Thyroid gland (tissue), 4 donors: ENCODE measurements around the gene SETD2. TPM values are rescaled to one million over a fixed set of nuclear protein-coding genes. Genes with fewer than 3 reads are reported as not detected.

Experiments
- DNase-seq, 2 donors: peaks; one replicate each; pipeline ENCODE4 v3.0.0-alpha.2; 2019
- H3K27ac ChIP-seq, 3 donors: fragments of 200-600 bp; sonication (generic); 1 replicate in 2 of 3; 2 replicates in 1 of 3; pipeline ENCODE4 v1.5.1; 2016 to 2019; ENCODE audit warnings: mild to moderate bottlenecking in 1 of 3, moderate library complexity in 1 of 3
- H3K27me3 ChIP-seq: fragments of 200-600 bp; sonication (generic); one replicate; pipeline ENCODE4 v1.5.1; 2019
- H3K36me3 ChIP-seq, 2 donors: fragments of 200-600 bp; sonication (generic); one replicate each; pipeline ENCODE4 v1.5.1; 2016 to 2019
- H3K4me1 ChIP-seq, 2 donors: fragments of 200-600 bp; sonication (generic); one replicate each; pipeline ENCODE4 v1.5.1; 2017 to 2019
- H3K4me3 ChIP-seq, 3 donors: fragments of 200-600 bp; sonication (generic); replicated peaks in 1 of 3; 1 replicate in 2 of 3; 2 replicates in 1 of 3; pipeline ENCODE4 v1.5.1; 2016; ENCODE audit warnings: mild to moderate bottlenecking in 1 of 3
- H3K9me3 ChIP-seq: fragments of 200-600 bp; sonication (generic); one replicate; pipeline ENCODE4 v1.5.1; 2017
- CTCF ChIP-seq, 6 experiments: fragments of 200-600 bp in 3 of 6; fragments of 450-650 bp in 3 of 6; sonication (generic) in 3 of 6; IDR thresholded peaks; one replicate each; pipeline ENCODE4 v1.5.1; 2016 to 2019; ENCODE audit warnings: antibody characterized with exemption in 6 of 6, mild to moderate bottlenecking in 2 of 6, inconsistent platforms in 1 of 6, moderate library complexity in 1 of 6
- POLR2A ChIP-seq, 2 donors: fragments of 450-650 bp; IDR thresholded peaks; one replicate each; pipeline ENCODE4 v1.6.1; 2017; ENCODE audit warnings: antibody characterized with exemption in 2 of 2, mild to moderate bottlenecking in 2 of 2, moderate library complexity in 1 of 2
- WGBS, 2 donors: methylation state at CpG; one replicate each; pipeline ENCODE4 v1.1.5; 2017; 5-methylcytosine and 5-hydroxymethylcytosine counted together
- intact Hi-C: fragments of 100-400 bp; cut with DNase I; formaldehyde crosslinking; loops from one replicate; pipeline ENCODE4 v1.15.1; 2023
- small RNA-seq: library from RNA; depleted of rRNA; stranded (forward); fragments of <200 nt; gene quantifications from one replicate; pipeline ENCODE3, GENCODE V24; 2016
- total RNA-seq, 4 donors: library from RNA; depleted of rRNA; stranded (reverse); fragments of >200 nt; gene quantifications; one replicate each; pipeline ENCODE4 v1.2.3, GENCODE V29; 2016

SETD2 gene
- total RNA-seq, 4 donors from 2014 or later: 74.3 to 128 (median 85.5) TPM

GRCh38 chr3:46968783-46969428 lies 195.0 kb downstream of the SETD2 start:
- H3K36me3 ChIP-seq: no peaks in the 10 kb centered on the region
- intact Hi-C loops: loop anchor here (5.0 kb wide), 1 partner anchor 42 kb away; no protein-coding TSS in a partner anchor
- no peak for DNase-seq
- H3K9me3 ChIP-seq: no peaks in the 10 kb centered on the region
- no peak overlapping the region for H3K4me3 ChIP-seq
- no peaks in the 10 kb centered on the region for H3K27me3 ChIP-seq
- peaks cover 56 to 77% of the 10 kb centered on the region in 2 donors for H3K4me1 ChIP-seq
- TF ChIP-seq CTCF (IDR thresholded peaks at IDR 0.05): no peak
- no peak for TF ChIP-seq POLR2A (IDR thresholded peaks at IDR 0.05)
- H3K27ac ChIP-seq: peak overlapping the region in 1 of 3 donors; percentile 87
- WGBS, 2 donors: 47 to 55% methylated on average over 8 to 9 of the region's 9 CpGs

GRCh38 chr3:46966811-46967210 lies 197.1 kb downstream of the SETD2 start:
- DNase-seq: no peak
- intact Hi-C loops: loop anchor here (5.0 kb wide), 1 partner anchor 40 kb away; no protein-coding TSS in a partner anchor
- 78 to 85% methylated on average over 5 of the region's 5 CpGs for WGBS, 2 donors
- H3K4me3 ChIP-seq: no peak overlapping the region
- H3K4me1 ChIP-seq: peaks cover 65 to 85% of the 10 kb centered on the region in 2 donors
- no peaks in the 10 kb centered on the region for H3K36me3 ChIP-seq
- no peak for TF ChIP-seq CTCF (IDR thresholded peaks at IDR 0.05)
- H3K9me3 ChIP-seq: no peaks in the 10 kb centered on the region
- H3K27ac ChIP-seq: peak overlapping the region; percentile 74 to 87 (median 78)
- no peaks in the 10 kb centered on the region for H3K27me3 ChIP-seq

Small RNAs within 50 kb of the gene (small RNA-seq; reads per million reads assigned to genes)
- not detected for gene MRPL57P3

Other genes with a start within 250 kb of the SETD2 start
- 10 to 100 TPM; 43.2 to 60.6 (median 51.8) TPM for gene CCDC12, start 187.4 kb downstream of the SETD2 start, total RNA-seq
- gene NBEAL2, start 184.4 kb downstream of the SETD2 start, total RNA-seq: 10 to 100 TPM; 19.4 to 38.6 (median 27.5) TPM
- gene KIF9, start 118.7 kb upstream of the SETD2 start, total RNA-seq: 10 to 100 TPM; 14.8 to 43.1 (median 23.8) TPM
- gene KLHL18, start 118.8 kb upstream of the SETD2 start, total RNA-seq: 10 to 100 TPM; 25.2 to 38.7 (median 30.6) TPM
- 10 to 100 TPM; 20.2 to 40.1 (median 32.1) TPM for gene PTPN23, start 216.9 kb upstream of the SETD2 start, total RNA-seq